Measurements from ENCODE around the gene XYLT1.
A peak's percentile ranks its signal among the peaks of the same experiment; 100 is the strongest.

The XYLT1 gene

GRCh38 chr16:17433577-17434451 is 36.9 kb downstream of the XYLT1 start:
- TF ChIP-seq, protein P1, sequence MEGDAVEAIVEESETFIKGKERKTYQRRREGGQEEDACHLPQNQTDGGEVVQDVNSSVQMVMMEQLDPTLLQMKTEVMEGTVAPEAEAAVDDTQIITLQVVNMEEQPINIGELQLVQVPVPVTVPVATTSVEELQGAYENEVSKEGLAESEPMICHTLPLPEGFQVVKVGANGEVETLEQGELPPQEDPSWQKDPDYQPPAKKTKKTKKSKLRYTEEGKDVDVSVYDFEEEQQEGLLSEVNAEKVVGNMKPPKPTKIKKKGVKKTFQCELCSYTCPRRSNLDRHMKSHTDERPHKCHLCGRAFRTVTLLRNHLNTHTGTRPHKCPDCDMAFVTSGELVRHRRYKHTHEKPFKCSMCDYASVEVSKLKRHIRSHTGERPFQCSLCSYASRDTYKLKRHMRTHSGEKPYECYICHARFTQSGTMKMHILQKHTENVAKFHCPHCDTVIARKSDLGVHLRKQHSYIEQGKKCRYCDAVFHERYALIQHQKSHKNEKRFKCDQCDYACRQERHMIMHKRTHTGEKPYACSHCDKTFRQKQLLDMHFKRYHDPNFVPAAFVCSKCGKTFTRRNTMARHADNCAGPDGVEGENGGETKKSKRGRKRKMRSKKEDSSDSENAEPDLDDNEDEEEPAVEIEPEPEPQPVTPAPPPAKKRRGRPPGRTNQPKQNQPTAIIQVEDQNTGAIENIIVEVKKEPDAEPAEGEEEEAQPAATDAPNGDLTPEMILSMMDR (IDR thresholded peaks at IDR 0.05; ENCODE audit: control insufficient read depth, insufficient read depth, low read depth, low read length, missing control alignments) = no peak
- no peak overlapping the region for H3K4me3 ChIP-seq (ENCODE audit: control insufficient read depth, low read depth, low read length)

GRCh38 chr16:17432901-17433576 is 37.7 kb downstream of the XYLT1 start:
- TF ChIP-seq, protein P1 (IDR thresholded peaks at IDR 0.05; ENCODE audit: control insufficient read depth, insufficient read depth, low read depth, low read length, missing control alignments) = no peak
- DNase-seq (ENCODE audit: low read depth) = peak; percentile 34
- H3K4me3 ChIP-seq (ENCODE audit: control insufficient read depth, low read depth, low read length) = no peak overlapping the region

More at GRCh38 chr16:17433577-17434451, 36.9 kb downstream of the XYLT1 start:
- DNase-seq (ENCODE audit: low read depth) = no peak

GRCh38 chr16:17431968-17432625 is 38.7 kb downstream of the XYLT1 start:
- TF ChIP-seq, protein P1 (IDR thresholded peaks at IDR 0.05; ENCODE audit: control insufficient read depth, insufficient read depth, low read depth, low read length, missing control alignments) = peak; percentile 32
- H3K4me3 ChIP-seq (ENCODE audit: control insufficient read depth, low read depth, low read length) = no peak overlapping the region
- no peak for DNase-seq (ENCODE audit: low read depth)

DNA sequence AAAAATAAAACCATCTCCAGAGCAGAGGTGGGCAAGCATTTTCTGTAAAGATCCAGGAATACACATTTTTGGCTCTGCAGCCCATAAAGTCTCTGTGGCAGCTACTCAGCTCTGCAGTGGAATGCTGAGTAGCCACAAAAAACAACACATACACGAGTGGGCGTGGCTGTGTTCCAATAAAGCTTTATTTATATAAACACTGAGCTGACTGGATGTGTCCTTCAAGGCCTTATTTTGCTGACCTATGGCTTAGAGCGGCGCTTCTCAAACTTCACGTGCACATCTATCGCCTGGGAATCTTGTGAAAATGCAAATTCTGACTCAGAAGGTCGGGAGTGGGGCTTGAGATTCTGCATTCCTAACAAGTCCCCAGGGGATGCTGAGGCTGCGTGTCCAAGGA is 39.7 kb downstream of the XYLT1 start:
- TF ChIP-seq, protein P1 (IDR thresholded peaks at IDR 0.05; ENCODE audit: control insufficient read depth, insufficient read depth, low read depth, low read length, missing control alignments) = no peak

DNA sequence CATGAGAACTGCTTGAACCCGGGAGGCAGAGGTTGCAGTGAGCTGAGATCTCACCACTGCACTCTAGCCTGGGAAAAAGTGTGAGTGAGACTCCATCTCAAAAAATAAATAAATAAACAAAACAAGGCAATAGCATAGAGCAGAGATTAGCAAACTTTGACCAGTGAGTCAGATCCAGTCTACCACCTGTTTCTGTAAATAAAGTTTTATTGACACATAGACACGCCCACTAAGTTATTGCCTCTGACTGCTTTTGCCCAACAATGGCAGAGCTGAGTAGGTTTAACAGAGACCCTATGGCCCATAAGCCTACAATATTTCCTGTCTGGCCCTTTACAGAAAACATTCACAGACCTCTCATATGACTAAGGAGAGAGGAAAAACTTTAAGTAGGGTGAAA is 44.3 kb downstream of the XYLT1 start:
- TF ChIP-seq, protein P1 (IDR thresholded peaks at IDR 0.05; ENCODE audit: control insufficient read depth, insufficient read depth, low read depth, low read length, missing control alignments) = no peak
- no peak for DNase-seq (ENCODE audit: low read depth)

More for the DNA sequence above, 39.7 kb downstream of the XYLT1 start:
- H3K4me3 ChIP-seq (ENCODE audit: control insufficient read depth, low read depth, low read length) = no peak overlapping the region
- no peak for DNase-seq (ENCODE audit: low read depth)

DNA sequence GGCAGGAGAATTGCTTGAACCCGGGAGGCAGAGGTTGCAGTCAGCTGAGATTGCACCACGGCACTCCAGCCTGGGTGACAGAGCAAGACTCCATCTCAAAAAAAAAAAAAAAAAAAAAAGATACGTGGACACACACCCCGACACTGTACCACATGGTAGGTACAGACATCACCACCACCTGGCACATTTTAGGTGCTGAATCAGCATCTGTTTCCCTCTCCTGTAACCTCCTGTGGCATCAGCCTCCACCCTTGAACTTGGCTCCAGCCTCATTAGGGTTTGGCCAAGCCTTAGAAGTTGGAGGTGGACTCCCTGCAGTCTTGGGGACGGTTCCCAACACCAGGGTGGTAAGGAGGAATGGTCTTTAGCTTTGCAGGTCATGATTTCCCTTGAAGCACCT is 46.0 kb downstream of the XYLT1 start:
- no peak for DNase-seq (ENCODE audit: low read depth)
- TF ChIP-seq, protein P1 (IDR thresholded peaks at IDR 0.05; ENCODE audit: control insufficient read depth, insufficient read depth, low read depth, low read length, missing control alignments) = no peak

More for the DNA sequence above, 44.3 kb downstream of the XYLT1 start:
- H3K4me3 ChIP-seq (ENCODE audit: control insufficient read depth, low read depth, low read length) = no peak overlapping the region

More for the DNA sequence above, 46.0 kb downstream of the XYLT1 start:
- H3K4me3 ChIP-seq (ENCODE audit: control insufficient read depth, low read depth, low read length) = no peak overlapping the region
